Natural killer cell (primary cell): ENCODE data around the gene MTFR2. TPM values are rescaled to one million over a fixed set of nuclear protein-coding genes. Genes with fewer than 3 reads are reported as not detected.
A peak's percentile ranks its signal among the peaks of the same experiment; 100 is the strongest.
"Not testable (repeated sequence)": the region's sequence is repeated elsewhere in the genome, so short reads cannot be mapped to it uniquely, and the experiment has no call there.

ENCODE experiments used
- ATAC-seq, 3 donors: fragments of 150-1000 bp in 2 of 3; fragments of 200-7000 bp in 1 of 3; cut with Tn5 transposase; 1 replicate in 1 of 3; 2 replicates in 2 of 3; pipeline ENCODE4 v1.10.0; 2021; ENCODE audit warnings: mild to moderate bottlenecking in 2 of 3, moderate library complexity in 2 of 3
- DNase-seq, 2 donors: peaks; one replicate each; pipeline versions ENCODE4 v3.0.0 to v3.0.0-alpha.2; 2013 to 2021; ENCODE audit warnings: mixed read lengths in 1 of 2
- H3K27ac ChIP-seq: one replicate; pipeline ENCODE4 v1.5.1; 2013; ENCODE audit warnings: mild to moderate bottlenecking, low read length
- H3K27me3 ChIP-seq: one replicate; pipeline ENCODE4 v1.6.1; 2013; ENCODE audit warnings: low read length; ENCODE audit not compliant: control insufficient read depth, insufficient read depth
- H3K36me3 ChIP-seq: one replicate; pipeline ENCODE4 v1.6.1; 2013; ENCODE audit warnings: low read length; ENCODE audit not compliant: control insufficient read depth, insufficient read depth
- H3K4me1 ChIP-seq: one replicate; pipeline ENCODE4 v1.6.1; 2013; ENCODE audit warnings: low read length; ENCODE audit not compliant: control insufficient read depth, insufficient read depth
- H3K4me3 ChIP-seq: one replicate; pipeline ENCODE4 v1.5.1; 2013; ENCODE audit warnings: low read length
- H3K9me3 ChIP-seq: one replicate; pipeline ENCODE4 v1.6.1; 2013; ENCODE audit warnings: low read length; ENCODE audit not compliant: control insufficient read depth, insufficient read depth
- H3K27ac Mint-ChIP-seq, 2 donors: one replicate each; pipeline ENCODE4 v1.8.0; 2022; ENCODE audit warnings: mild to moderate bottlenecking in 2 of 2, mixed read lengths in 2 of 2, moderate library complexity in 1 of 2
- H3K27me3 Mint-ChIP-seq, 2 donors: one replicate each; pipeline ENCODE4 v1.8.0; 2022; ENCODE audit warnings: low read depth in 2 of 2, mixed read lengths in 2 of 2
- H3K36me3 Mint-ChIP-seq: one replicate; pipeline ENCODE4 v1.8.0; 2022; ENCODE audit warnings: mixed read lengths
- H3K4me1 Mint-ChIP-seq, 2 donors: one replicate each; pipeline ENCODE4 v1.8.0; 2022; ENCODE audit warnings: mixed read lengths in 2 of 2
- H3K4me3 Mint-ChIP-seq: one replicate; pipeline ENCODE4 v1.8.0; 2022; ENCODE audit warnings: mild to moderate bottlenecking, moderate library complexity, mixed read lengths
- H3K9me3 Mint-ChIP-seq, 2 donors: one replicate each; pipeline ENCODE4 v1.8.0; 2022; ENCODE audit warnings: mixed read lengths in 2 of 2
- CTCF ChIP-seq: fragments of 200-600 bp; IDR thresholded peaks from one replicate; pipeline ENCODE4 v1.8.0; 2022; ENCODE audit warnings: antibody characterized with exemption
- WGBS: methylation state at CpG from one replicate; pipeline ENCODE4 v1.1.7; 2013; ENCODE audit warnings: missing lambda C conversion rate; ENCODE audit not compliant: insufficient coverage; 5-methylcytosine and 5-hydroxymethylcytosine counted together
- intact Hi-C: fragments of 100-400 bp; cut with micrococcal nuclease; formaldehyde crosslinking; loops from one replicate; pipeline ENCODE4 v1.14.2; 2022
- total RNA-seq, 4 donors: library from RNA; stranded (reverse); fragments of 120-200 nt in 1 of 4; gene quantifications; one replicate each; pipeline versions ENCODE4 v1.2.3 to v1.2.4, GENCODE V29; 2013 to 2022

MTFR2 gene
- total RNA-seq, 3 donors from 2014 or later (not counting 1 experiment from before 2014, with no cell fraction given), result 1.7 to 2.1 (median 2.0) TPM

GRCh38 chr6:136226027-136226673 is 24.0 kb downstream of the MTFR2 start:
- ATAC-seq (peak; percentile 94 to 98 (median 96)), DNase-seq (peak; percentile 43 to 79)
- H3K27me3 ChIP-seq, result no peaks in the 10 kb centered on the region
- Mint-ChIP-seq H3K4me3 (peak overlapping the region; percentile 79), H3K9me3 (no peaks in the 10 kb centered on the region), H3K4me1 (peaks cover 10 to 11% of the 10 kb centered on the region in 2 donors), H3K27ac (peak overlapping the region in 1 of 2 donors; percentile 71), H3K36me3 (no peaks in the 10 kb centered on the region), H3K27me3 (peaks cover 0 to 5% of the 10 kb centered on the region in 2 donors)
- peak overlapping the region; percentile 2 for H3K4me3 ChIP-seq
- TF ChIP-seq CTCF, result peak; percentile 100
- WGBS, result 16% methylated on average over 8 of the region's 12 CpGs
- H3K36me3 ChIP-seq, result no peaks in the 10 kb centered on the region
- intact Hi-C loops, result loop anchor here (1.0 to 10.0 kb wide), 4 partner anchors 321 to 775 kb away; no protein-coding TSS in a partner anchor
- H3K27ac ChIP-seq, result no peak overlapping the region
- no peaks in the 10 kb centered on the region for H3K9me3 ChIP-seq
- peaks cover 4% of the 10 kb centered on the region for H3K4me1 ChIP-seq

- TF ChIP-seq CTCF, result no peak
- no peaks in the 10 kb centered on the region for H3K9me3 ChIP-seq
- Mint-ChIP-seq H3K9me3 (no peaks in the 10 kb centered on the region), H3K4me3 (no peak overlapping the region), H3K27me3 (peaks cover 0 to 5% of the 10 kb centered on the region in 2 donors), H3K36me3 (no peaks in the 10 kb centered on the region), H3K27ac (no peak overlapping the region), H3K4me1 (peaks cover 10 to 11% of the 10 kb centered on the region in 2 donors)
- peaks cover 4% of the 10 kb centered on the region for H3K4me1 ChIP-seq
- no peak overlapping the region for H3K4me3 ChIP-seq
- no peaks in the 10 kb centered on the region for H3K36me3 ChIP-seq
- ATAC-seq (no peak), DNase-seq (peak in 1 of 2 donors; percentile 25)
- intact Hi-C loops, result loop anchor here (10.0 kb wide), 1 partner anchor 321 kb away; no protein-coding TSS in a partner anchor
- no peak overlapping the region for H3K27ac ChIP-seq
- 63% methylated on average over 5 of the region's 5 CpGs for WGBS
- H3K27me3 ChIP-seq, result no peaks in the 10 kb centered on the region
These were observed 24.6 kb downstream of the MTFR2 start for GRCh38 chr6:136225496-136225895.

GRCh38 chr6:136224974-136225373 is 25.1 kb downstream of the MTFR2 start:
- H3K36me3 ChIP-seq, ATAC-seq, H3K4me1 ChIP-seq, H3K27me3 Mint-ChIP-seq, H3K27me3 ChIP-seq, H3K9me3 Mint-ChIP-seq, H3K27ac Mint-ChIP-seq, H3K4me3 ChIP-seq, H3K9me3 ChIP-seq, DNase-seq, H3K4me3 Mint-ChIP-seq, H3K27ac ChIP-seq, H3K36me3 Mint-ChIP-seq: not testable (repeated sequence)
- WGBS, result 97% methylated on average over 3 of the region's 4 CpGs
- H3K4me1 Mint-ChIP-seq, result peaks cover 10 to 11% of the 10 kb centered on the region in 2 donors
- intact Hi-C loops, result loop anchor here (10.0 kb wide), 1 partner anchor 320 kb away; no protein-coding TSS in a partner anchor

GRCh38 chr6:136216503-136217401 is 33.4 kb downstream of the MTFR2 start:
- Mint-ChIP-seq H3K4me1 (no peaks in the 10 kb centered on the region), H3K27me3 (peaks cover 0 to 5% of the 10 kb centered on the region in 2 donors), H3K4me3 (no peak overlapping the region), H3K36me3 (no peaks in the 10 kb centered on the region), H3K9me3 (no peaks in the 10 kb centered on the region), H3K27ac (no peak overlapping the region)
- no peak for TF ChIP-seq CTCF
- no peak for DNase-seq
- ATAC-seq, result no peak
- Histone ChIP-seq H3K4me3 (no peak overlapping the region), H3K27ac (no peak overlapping the region), H3K36me3 (no peaks in the 10 kb centered on the region), H3K4me1 (no peaks in the 10 kb centered on the region), H3K27me3 (no peaks in the 10 kb centered on the region), H3K9me3 (no peaks in the 10 kb centered on the region)
- intact Hi-C loops, result no loop called here
- 89% methylated on average over 6 of the region's 10 CpGs for WGBS
